A673 (cell line): Measurements from ENCODE around the gene LHCGR.

Experiments used
- EZH2 ChIP-seq: fragments of 200-600 bp; sonication (generic); IDR thresholded peaks from 2 replicates; pipeline ENCODE4 v1.6.1; 2017; ENCODE audit warnings: borderline replicate concordance, low read depth, mild to moderate bottlenecking, mixed read lengths, antibody characterized with exemption, low read length; ENCODE audit not compliant: poor library complexity, severe bottlenecking
- TF ChIP-seq, protein P1 (sequence below): fragments of 300-800, 200-600 bp; sonication (generic); conservative IDR thresholded peaks from 2 replicates; pipeline ENCODE4 v1.5.1; 2017; ENCODE audit warnings: low read depth, mild to moderate bottlenecking, antibody characterized with exemption, low read length, moderate library complexity, mixed read lengths

DNA sequence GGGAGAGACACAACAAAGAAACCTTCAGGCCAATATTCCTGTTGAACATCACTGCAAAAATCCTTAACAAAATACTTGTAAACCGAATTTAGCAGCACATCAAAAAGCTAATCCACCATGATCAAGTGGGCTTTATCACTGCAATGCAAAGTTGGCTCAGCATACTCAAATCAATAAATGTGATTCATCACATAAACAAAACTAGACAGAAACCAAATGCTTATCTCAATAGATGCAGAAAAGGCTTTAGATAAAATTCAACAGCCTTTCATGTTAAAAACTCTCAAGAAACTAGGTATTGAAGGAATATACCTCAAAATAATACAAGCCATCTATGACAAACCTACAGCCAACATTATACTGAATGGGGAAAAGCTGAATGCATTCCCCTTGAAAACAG, 117.3 kb downstream of the LHCGR start:
- TF ChIP-seq, protein P1, sequence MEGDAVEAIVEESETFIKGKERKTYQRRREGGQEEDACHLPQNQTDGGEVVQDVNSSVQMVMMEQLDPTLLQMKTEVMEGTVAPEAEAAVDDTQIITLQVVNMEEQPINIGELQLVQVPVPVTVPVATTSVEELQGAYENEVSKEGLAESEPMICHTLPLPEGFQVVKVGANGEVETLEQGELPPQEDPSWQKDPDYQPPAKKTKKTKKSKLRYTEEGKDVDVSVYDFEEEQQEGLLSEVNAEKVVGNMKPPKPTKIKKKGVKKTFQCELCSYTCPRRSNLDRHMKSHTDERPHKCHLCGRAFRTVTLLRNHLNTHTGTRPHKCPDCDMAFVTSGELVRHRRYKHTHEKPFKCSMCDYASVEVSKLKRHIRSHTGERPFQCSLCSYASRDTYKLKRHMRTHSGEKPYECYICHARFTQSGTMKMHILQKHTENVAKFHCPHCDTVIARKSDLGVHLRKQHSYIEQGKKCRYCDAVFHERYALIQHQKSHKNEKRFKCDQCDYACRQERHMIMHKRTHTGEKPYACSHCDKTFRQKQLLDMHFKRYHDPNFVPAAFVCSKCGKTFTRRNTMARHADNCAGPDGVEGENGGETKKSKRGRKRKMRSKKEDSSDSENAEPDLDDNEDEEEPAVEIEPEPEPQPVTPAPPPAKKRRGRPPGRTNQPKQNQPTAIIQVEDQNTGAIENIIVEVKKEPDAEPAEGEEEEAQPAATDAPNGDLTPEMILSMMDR, result no peak
- no peak for TF ChIP-seq EZH2
